Heart left ventricle (tissue), 16 donors: ENCODE measurements around the gene CEP83. TPM values are rescaled to one million over a fixed set of nuclear protein-coding genes. Genes with fewer than 3 reads are reported as not detected.
"Not testable (repeated sequence)": the region's sequence is repeated elsewhere in the genome, so short reads cannot be mapped to it uniquely, and the experiment has no call there.

Source experiments
- ATAC-seq, 4 donors: fragments of 200-7000 bp; cut with Tn5 transposase; one replicate each; pipeline ENCODE4 v1.9.1; 2020 to 2022; ENCODE audit warnings: moderate library complexity in 4 of 4, mild to moderate bottlenecking in 3 of 4, moderate number of reproducible peaks in 1 of 4
- DNase-seq, 5 donors: peaks; one replicate each; pipeline ENCODE4 v3.0.0-alpha.2; 2020
- H3K27ac ChIP-seq, 12 donors: fragments of 200-600 bp; sonication (generic) in 4 of 12; one replicate each; pipeline versions ENCODE4 v1.5.0 to v1.8.0; 2016 to 2022; ENCODE audit warnings: mild to moderate bottlenecking in 2 of 12
- H3K27me3 ChIP-seq, 9 donors: fragments of 200-600 bp; sonication (generic) in 2 of 9; one replicate each; pipeline versions ENCODE4 v1.5.1 to v1.8.0; 2016 to 2022; ENCODE audit warnings: mild to moderate bottlenecking in 3 of 9
- H3K36me3 ChIP-seq, 9 donors: fragments of 200-600 bp; sonication (generic) in 2 of 9; one replicate each; pipeline versions ENCODE4 v1.5.0 to v1.8.0; 2018 to 2022; ENCODE audit warnings: mild to moderate bottlenecking in 2 of 9
- H3K4me1 ChIP-seq, 12 donors: fragments of 200-600 bp; sonication (generic) in 4 of 12; one replicate each; pipeline versions ENCODE4 v1.5.0 to v1.8.0; 2016 to 2022; ENCODE audit warnings: mild to moderate bottlenecking in 3 of 12
- H3K4me3 ChIP-seq, 12 donors: fragments of 200-600 bp; sonication (generic) in 4 of 12; one replicate each; pipeline versions ENCODE4 v1.5.0 to v1.8.0; 2017 to 2022; ENCODE audit warnings: mild to moderate bottlenecking in 9 of 12, moderate library complexity in 4 of 12
- H3K9me3 ChIP-seq, 12 donors: fragments of 200-600 bp; sonication (generic) in 4 of 12; one replicate each; pipeline versions ENCODE4 v1.5.0 to v1.8.0; 2016 to 2022; ENCODE audit warnings: mild to moderate bottlenecking in 1 of 12
- POLR2A ChIP-seq, 2 donors: fragments of 450-650 bp; IDR thresholded peaks; one replicate each; pipeline ENCODE4 v1.6.1; 2017; ENCODE audit warnings: antibody characterized with exemption in 2 of 2, mild to moderate bottlenecking in 2 of 2, moderate library complexity in 2 of 2
- WGBS, 4 donors: extraction: QIAGEN DNeasy Blood & Tissue Kit in 2 of 4; methylation state at CpG; one replicate each; pipeline versions ENCODE4 v1.1.5 to v1.1.7; 2013 to 2018; 5-methylcytosine and 5-hydroxymethylcytosine counted together
- intact Hi-C, 10 donors: fragments of 100-400 bp; cut with DNase I; formaldehyde crosslinking; loops; one replicate each; pipeline versions ENCODE4 v1.11.1 to v1.14.2; 2022
- polyA plus RNA-seq, 2 donors: library from polyadenylated mRNA; stranded (reverse); fragments of 200-250 nt; gene quantifications; one replicate each; pipeline ENCODE4 v1.2.3, GENCODE V29; 2013
- total RNA-seq, 9 donors: library from RNA; depleted of rRNA in 2 of 9; stranded (reverse); fragments of >200 nt in 2 of 9; fragmentation: NEBNext Ultra II Directional in 3 of 9; extraction: Animal tissue kit (Norgen Biotek cat#: 25700) in 3 of 9; gene quantifications; one replicate each; pipeline versions ENCODE4 v1.1.0 to v1.2.4, GENCODE V29; 2016 to 2023
- TF ChIP-seq, protein P1 (sequence below), 12 donors: fragments of 200-600 bp; sonication (generic) in 4 of 12; IDR thresholded peaks; one replicate each; pipeline versions ENCODE4 v1.5.0 to v1.8.0; 2018 to 2022; ENCODE audit warnings: antibody characterized with exemption in 12 of 12, mild to moderate bottlenecking in 5 of 12
- donor health status: ischemic (EF 13 %, LVEDD 7.1; RV severe dilation, severe dysfunction).
- donor health status: healthy with polysubstance abuse.
- donor health status: DM: no; HTN: yes; CAD: no.
- donor health status: DM: no; HTN: no; CAD: no.
- donor health status: ischemic (EF 25% LVEDD 6.9; RV normal size, moderate dysfunction).
- donor health status: ischemic (EF 25% LVEDD 5.7; RV mildly dilated, moderate dysfunction).
- donor health status: healthy.
- donor health status: DM: yes; HTN: yes; CAD: no.
- donor health status: ischemic (EF 35%, LVEDD 5.7; RV mildly dilated, moderate dysfunction).
- donor health status: nonischemic (EF 11% LVEDD 7.7; RV severe dilation, severe dysfunction).
- donor health status: DM: yes; HTN: yes; CAD: no.
- donor health status: PGD.
- donor health status: ischemic (EF 29% LVEDD 5.4; RV normal size, mild dysfunction).
- donor health status: nonischemic (EF 23%, LVEDD 6.1; RV moderate dilation, normal function).

The CEP83 gene
- total and polyA plus RNA-seq, 11 donors = 5.4 to 13.4 (median 9.5) TPM

GRCh38 chr12:94397401-94397800 lies 62.3 kb downstream of the CEP83 start:
- peaks cover 0 to 23% (median 2%) of the 10 kb centered on the region in 9 donors for H3K36me3 ChIP-seq
- no peak overlapping the region for H3K27ac ChIP-seq
- H3K27me3 ChIP-seq = no peaks in the 10 kb centered on the region
- H3K4me3 ChIP-seq = no peak overlapping the region
- peaks cover 0 to 25% (median 11%) of the 10 kb centered on the region in 12 donors for H3K9me3 ChIP-seq
- no peak for DNase-seq
- no peaks in the 10 kb centered on the region for H3K4me1 ChIP-seq
- WGBS, 4 donors = 97 to 99% (median 98%) methylated on average over 4 of the region's 4 CpGs
- intact Hi-C loops = no loop called here
- no peak for TF ChIP-seq POLR2A (IDR thresholded peaks at IDR 0.05)
- TF ChIP-seq, protein P1, sequence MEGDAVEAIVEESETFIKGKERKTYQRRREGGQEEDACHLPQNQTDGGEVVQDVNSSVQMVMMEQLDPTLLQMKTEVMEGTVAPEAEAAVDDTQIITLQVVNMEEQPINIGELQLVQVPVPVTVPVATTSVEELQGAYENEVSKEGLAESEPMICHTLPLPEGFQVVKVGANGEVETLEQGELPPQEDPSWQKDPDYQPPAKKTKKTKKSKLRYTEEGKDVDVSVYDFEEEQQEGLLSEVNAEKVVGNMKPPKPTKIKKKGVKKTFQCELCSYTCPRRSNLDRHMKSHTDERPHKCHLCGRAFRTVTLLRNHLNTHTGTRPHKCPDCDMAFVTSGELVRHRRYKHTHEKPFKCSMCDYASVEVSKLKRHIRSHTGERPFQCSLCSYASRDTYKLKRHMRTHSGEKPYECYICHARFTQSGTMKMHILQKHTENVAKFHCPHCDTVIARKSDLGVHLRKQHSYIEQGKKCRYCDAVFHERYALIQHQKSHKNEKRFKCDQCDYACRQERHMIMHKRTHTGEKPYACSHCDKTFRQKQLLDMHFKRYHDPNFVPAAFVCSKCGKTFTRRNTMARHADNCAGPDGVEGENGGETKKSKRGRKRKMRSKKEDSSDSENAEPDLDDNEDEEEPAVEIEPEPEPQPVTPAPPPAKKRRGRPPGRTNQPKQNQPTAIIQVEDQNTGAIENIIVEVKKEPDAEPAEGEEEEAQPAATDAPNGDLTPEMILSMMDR (IDR thresholded peaks at IDR 0.05) = no peak
- no peak for ATAC-seq

GRCh38 chr12:94396014-94396413 lies 63.7 kb downstream of the CEP83 start:
- H3K27ac ChIP-seq, intact Hi-C loops, H3K27me3 ChIP-seq, H3K4me3 ChIP-seq, DNase-seq, ATAC-seq, H3K4me1 ChIP-seq: not testable (repeated sequence)
- 96 to 99% (median 97%) methylated on average over 4 of the region's 4 CpGs for WGBS, 4 donors
- Histone ChIP-seq H3K36me3 (peaks cover 0 to 18% (median 0%) of the 10 kb centered on the region in 9 donors), H3K9me3 (peaks cover 0 to 25% (median 11%) of the 10 kb centered on the region in 12 donors)

DNA sequence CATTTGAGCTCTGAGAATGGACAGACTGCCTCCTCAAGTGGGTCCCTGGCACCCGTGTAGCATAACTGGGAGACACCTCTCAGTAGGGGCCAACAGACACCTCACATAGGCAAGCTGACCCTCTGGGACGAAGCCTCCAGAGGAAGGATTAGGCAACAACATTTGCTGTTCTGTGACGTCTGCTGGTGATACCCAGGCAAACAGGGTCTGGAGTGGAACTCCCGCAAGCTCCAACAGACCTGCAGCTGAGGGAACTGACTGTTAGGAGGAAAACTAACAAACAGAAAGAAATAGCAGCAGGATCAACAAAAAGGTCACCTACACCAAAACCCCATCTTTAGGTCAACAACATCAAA lies 69.6 kb downstream of the CEP83 start:
- no peak overlapping the region for H3K4me3 ChIP-seq
- WGBS, 4 donors = 81 to 91% (median 84%) methylated on average over 4 of the region's 4 CpGs
- TF ChIP-seq, protein P1 (IDR thresholded peaks at IDR 0.05) = no peak
- no peak for TF ChIP-seq POLR2A (IDR thresholded peaks at IDR 0.05)
- DNase-seq = no peak
- no peak overlapping the region for H3K27ac ChIP-seq
- H3K4me1 ChIP-seq = peaks cover 0 to 26% (median 15%) of the 10 kb centered on the region in 12 donors
- H3K36me3 ChIP-seq = peaks cover 0 to 4% (median 0%) of the 10 kb centered on the region in 9 donors
- no peak for ATAC-seq
- intact Hi-C loops = no loop called here
- no peaks in the 10 kb centered on the region for H3K27me3 ChIP-seq
- peaks cover 0 to 2% (median 0%) of the 10 kb centered on the region in 12 donors for H3K9me3 ChIP-seq

DNA sequence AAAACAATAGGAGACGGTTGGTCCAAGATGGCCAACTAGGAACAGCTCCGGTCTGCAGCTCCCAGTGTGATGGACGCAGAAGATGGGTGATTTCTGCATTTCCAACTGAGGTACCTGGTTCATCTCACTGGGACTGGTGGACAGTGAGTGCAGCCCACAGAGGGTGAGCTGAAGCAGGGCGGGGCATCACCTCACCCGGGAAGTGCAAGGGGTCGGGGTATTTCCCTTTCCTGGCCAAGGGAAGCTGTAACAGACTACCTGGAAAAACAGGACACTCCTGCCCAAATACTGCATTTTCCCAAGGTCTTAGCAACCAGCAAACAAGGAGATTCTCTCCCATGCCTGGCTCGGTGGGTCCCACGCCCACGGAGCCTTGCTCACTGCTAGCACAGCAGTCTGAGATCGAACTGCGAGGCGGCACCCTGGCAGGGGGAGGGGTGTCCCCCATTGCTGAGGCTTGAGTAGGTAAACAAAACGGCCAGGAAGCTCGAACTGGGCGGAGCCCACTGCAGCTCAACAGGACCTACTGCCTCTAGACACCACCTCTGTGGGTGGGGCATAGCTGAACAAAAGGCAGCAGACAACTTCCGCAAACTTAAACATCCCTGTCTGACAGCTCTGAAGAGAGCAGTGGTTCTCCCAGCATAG lies 70.1 kb downstream of the CEP83 start:
- DNase-seq, H3K9me3 ChIP-seq, H3K27ac ChIP-seq, intact Hi-C loops, ATAC-seq, H3K4me3 ChIP-seq, H3K36me3 ChIP-seq, H3K27me3 ChIP-seq: not testable (repeated sequence)
- H3K4me1 ChIP-seq = peaks cover 0 to 26% (median 15%) of the 10 kb centered on the region in 12 donors
- WGBS, 4 donors = 89 to 94% (median 93%) methylated on average over 13 to 16 of the region's 16 CpGs

GRCh38 chr12:94386422-94386821 lies 73.2 kb downstream of the CEP83 start:
- 21 to 48% (median 33%) methylated on average over 1 of the region's 1 CpG for WGBS, 4 donors

More at GRCh38 chr12:94386422-94386821, 73.2 kb downstream of the CEP83 start:
- no peak for TF ChIP-seq POLR2A (IDR thresholded peaks at IDR 0.05)
- TF ChIP-seq, protein P1 (IDR thresholded peaks at IDR 0.05) = no peak
- peaks cover 0 to 20% (median 8%) of the 10 kb centered on the region in 12 donors for H3K9me3 ChIP-seq
- peaks cover 0 to 17% (median 0%) of the 10 kb centered on the region in 9 donors for H3K36me3 ChIP-seq
- ATAC-seq = peak; percentile 51 to 85 (median 72)
- peaks cover 0 to 26% (median 15%) of the 10 kb centered on the region in 12 donors for H3K4me1 ChIP-seq
- no peaks in the 10 kb centered on the region for H3K27me3 ChIP-seq
- intact Hi-C loops = no loop called here
- H3K4me3 ChIP-seq = no peak overlapping the region
- H3K27ac ChIP-seq = peak overlapping the region in 6 of 12 donors; percentile 1 to 67 (median 31)
- peak in 1 of 5 donors; percentile 28 for DNase-seq
